Activated CD8-positive, alpha-beta T cell treated with anti-CD3 and anti-CD28 coated beads for 36 hours (primary cell): ENCODE measurements around the gene FURIN. TPM values are rescaled to one million over a fixed set of nuclear protein-coding genes. Genes with fewer than 3 reads are reported as not detected.

Experiments used
- ATAC-seq: fragments of 200-7000 bp; cut with Tn5 transposase; one replicate; pipeline ENCODE4 v1.10.0; 2021; ENCODE audit warnings: mild to moderate bottlenecking, moderate library complexity
- CTCF ChIA-PET: fragments of 350-600 bp; sonication (Branson Sonifier 250); formaldehyde crosslinking; loops from one replicate; lab custom pipeline; 2021; ENCODE audit warnings: antibody characterized with exemption; lab: Charles Lee
- POLR2A ChIA-PET: fragments of 350-600 bp; sonication (Branson Sonifier 250); formaldehyde crosslinking; loops from one replicate; lab custom pipeline; 2021; ENCODE audit warnings: antibody characterized with exemption; lab: Charles Lee
- DNase-seq: peaks from one replicate; pipeline ENCODE4 v3.0.0-alpha.2; 2020
- H3K27ac Mint-ChIP-seq: one replicate; pipeline ENCODE4 v1.8.0; 2021; ENCODE audit warnings: mild to moderate bottlenecking, mixed read lengths
- H3K27me3 Mint-ChIP-seq: one replicate; pipeline ENCODE4 v1.8.0; 2021; ENCODE audit warnings: mixed read lengths
- H3K36me3 Mint-ChIP-seq: one replicate; pipeline ENCODE4 v1.8.0; 2021; ENCODE audit warnings: low read depth, mixed read lengths
- H3K4me1 Mint-ChIP-seq: one replicate; pipeline ENCODE4 v1.8.0; 2021; ENCODE audit warnings: low read depth, mixed read lengths
- H3K4me3 Mint-ChIP-seq: one replicate; pipeline ENCODE4 v1.8.0; 2021; ENCODE audit warnings: mild to moderate bottlenecking, moderate library complexity, mixed read lengths
- H3K9me3 Mint-ChIP-seq: one replicate; pipeline ENCODE4 v1.8.0; 2021; ENCODE audit warnings: mixed read lengths
- intact Hi-C: fragments of 100-400 bp; cut with micrococcal nuclease; formaldehyde crosslinking; loops from one replicate; pipeline ENCODE4 v1.10.0; 2022
- total RNA-seq, 2 experiments: library from RNA; stranded (reverse); gene quantifications; one replicate each; pipeline ENCODE4 v1.2.3, GENCODE V29; 2021
- TF ChIP-seq, protein P1 (sequence below): fragments of 200-600 bp; IDR thresholded peaks from one replicate; pipeline ENCODE4 v1.8.0; 2022; ENCODE audit warnings: antibody characterized with exemption, mild to moderate bottlenecking

FURIN gene
- total RNA-seq, 2 experiments from 2014 or later = 111 to 117 TPM

DNA sequence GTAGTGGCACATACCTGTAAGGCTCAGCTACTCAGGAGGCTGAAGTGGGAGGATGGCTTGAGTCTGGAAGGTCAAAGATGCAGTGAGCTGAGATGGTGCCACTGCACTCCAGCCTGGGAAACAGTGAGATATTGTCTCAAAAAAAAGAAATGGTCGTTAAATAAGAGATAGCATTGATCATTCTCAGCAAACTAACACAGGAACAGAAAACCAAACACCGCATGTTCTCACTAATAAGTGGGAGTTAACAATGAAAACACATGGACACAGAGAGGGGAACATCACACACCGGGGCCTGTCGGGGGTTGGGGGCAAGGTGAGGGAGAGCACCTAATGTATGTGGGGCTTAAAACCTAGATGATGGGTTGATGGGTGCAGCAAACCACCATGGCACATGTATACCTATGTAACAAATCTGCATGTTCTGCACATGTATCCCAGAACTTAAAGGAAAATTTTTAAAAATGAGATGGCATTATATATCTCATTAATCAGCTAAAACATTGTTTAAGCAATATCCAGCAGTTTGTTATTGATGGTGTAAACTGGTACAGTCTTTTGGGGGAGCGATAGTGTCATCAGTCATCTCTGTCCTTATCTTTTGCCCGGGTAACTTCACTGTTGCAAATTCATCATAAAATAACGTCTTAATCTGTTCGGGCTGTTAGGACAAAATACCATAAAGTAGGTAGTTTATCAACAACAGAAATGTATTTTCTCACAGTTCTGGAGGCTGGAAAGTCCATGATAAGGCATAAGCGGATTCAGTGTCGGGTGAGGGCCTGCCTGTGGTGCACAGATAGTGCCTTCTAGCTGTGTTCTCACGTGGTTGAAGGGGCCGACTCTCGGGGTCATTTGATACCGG, 33.0 kb downstream of the FURIN start:
- POLR2A ChIA-PET = interaction anchor here (0.6 to 14.2 kb wide), 8 partner anchors 7 to 935 kb away, joined by 3 to 133 read pairs (median 4); partner anchors contain the start of genes HDDC3, RCCD1 and UNC45A
- H3K4me3 Mint-ChIP-seq = peak overlapping the region; percentile 85
- H3K9me3 Mint-ChIP-seq = no peaks in the 10 kb centered on the region
- TF ChIP-seq, protein P1, sequence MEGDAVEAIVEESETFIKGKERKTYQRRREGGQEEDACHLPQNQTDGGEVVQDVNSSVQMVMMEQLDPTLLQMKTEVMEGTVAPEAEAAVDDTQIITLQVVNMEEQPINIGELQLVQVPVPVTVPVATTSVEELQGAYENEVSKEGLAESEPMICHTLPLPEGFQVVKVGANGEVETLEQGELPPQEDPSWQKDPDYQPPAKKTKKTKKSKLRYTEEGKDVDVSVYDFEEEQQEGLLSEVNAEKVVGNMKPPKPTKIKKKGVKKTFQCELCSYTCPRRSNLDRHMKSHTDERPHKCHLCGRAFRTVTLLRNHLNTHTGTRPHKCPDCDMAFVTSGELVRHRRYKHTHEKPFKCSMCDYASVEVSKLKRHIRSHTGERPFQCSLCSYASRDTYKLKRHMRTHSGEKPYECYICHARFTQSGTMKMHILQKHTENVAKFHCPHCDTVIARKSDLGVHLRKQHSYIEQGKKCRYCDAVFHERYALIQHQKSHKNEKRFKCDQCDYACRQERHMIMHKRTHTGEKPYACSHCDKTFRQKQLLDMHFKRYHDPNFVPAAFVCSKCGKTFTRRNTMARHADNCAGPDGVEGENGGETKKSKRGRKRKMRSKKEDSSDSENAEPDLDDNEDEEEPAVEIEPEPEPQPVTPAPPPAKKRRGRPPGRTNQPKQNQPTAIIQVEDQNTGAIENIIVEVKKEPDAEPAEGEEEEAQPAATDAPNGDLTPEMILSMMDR = no peak
- H3K4me1 Mint-ChIP-seq = peaks cover 24% of the 10 kb centered on the region
- ATAC-seq = no peak
- H3K27me3 Mint-ChIP-seq = no peaks in the 10 kb centered on the region
- DNase-seq = peak; percentile 37
- CTCF ChIA-PET = interaction anchor here (0.6 to 16.4 kb wide), 9 partner anchors 9 to 370 kb away, joined by 3 to 255 read pairs (median 7); partner anchors contain the start of genes BLM, FES, HDDC3 and UNC45A
- intact Hi-C loops = no loop called here
- H3K27ac Mint-ChIP-seq = peak overlapping the region; percentile 94
- H3K36me3 Mint-ChIP-seq = peaks cover 19% of the 10 kb centered on the region

DNA sequence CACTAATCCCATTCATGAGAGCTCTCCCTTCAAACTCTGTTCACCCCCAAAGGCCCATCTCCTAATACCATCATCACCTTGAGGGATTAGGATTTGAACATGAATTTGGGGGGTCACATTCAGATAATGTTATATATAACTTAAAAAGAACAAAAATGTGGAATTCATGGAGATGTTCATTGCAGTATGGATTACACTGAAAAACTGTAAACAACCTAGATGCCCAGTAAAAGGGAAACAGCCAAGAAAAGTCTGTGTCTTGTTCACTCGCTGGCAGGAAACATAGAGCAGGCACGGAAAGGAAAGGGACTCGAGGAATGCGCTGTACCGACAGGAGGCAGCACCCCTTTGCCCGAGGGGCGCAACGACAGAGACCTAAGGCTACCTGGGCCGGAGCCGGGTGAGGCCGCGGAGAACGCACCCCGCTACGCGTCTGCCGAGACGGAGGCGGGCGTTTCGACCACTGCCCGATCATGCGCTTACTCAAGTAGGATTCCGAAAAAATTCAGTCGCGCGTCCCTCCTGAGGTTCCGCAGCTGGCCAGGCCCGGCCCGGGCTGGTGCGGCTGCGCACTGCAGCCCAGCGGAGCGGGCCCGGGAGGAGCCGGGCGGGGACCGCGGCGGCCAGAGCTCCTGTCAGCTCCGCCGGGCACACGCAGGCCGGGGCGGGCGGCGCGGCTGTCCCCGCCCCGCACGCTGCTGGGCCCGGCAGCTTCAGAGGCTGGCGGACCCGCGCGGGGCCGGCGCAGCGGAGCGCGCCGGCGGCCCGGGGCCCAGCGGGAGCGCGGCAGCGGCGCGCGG, 33.9 kb downstream of the FURIN start:
- no peaks in the 10 kb centered on the region for H3K27me3 Mint-ChIP-seq
- H3K27ac Mint-ChIP-seq = peak overlapping the region; percentile 94
- intact Hi-C loops = no loop called here
- CTCF ChIA-PET = interaction anchor here (0.7 to 16.4 kb wide), 17 partner anchors 10 to 369 kb away, joined by 3 to 255 read pairs (median 7); partner anchors contain the start of genes BLM, FES, HDDC3 and RCCD1
- peak overlapping the region; percentile 85 for H3K4me3 Mint-ChIP-seq
- H3K4me1 Mint-ChIP-seq = peaks cover 24% of the 10 kb centered on the region
- TF ChIP-seq, protein P1 = peak; percentile 77
- no peaks in the 10 kb centered on the region for H3K9me3 Mint-ChIP-seq
- POLR2A ChIA-PET = interaction anchor here (0.6 to 14.2 kb wide), 17 partner anchors 8 to 251 kb away, joined by 3 to 133 read pairs (median 4); partner anchors contain the start of genes BLM, HDDC3, RCCD1 and UNC45A
- ATAC-seq (peak; percentile 73), DNase-seq (peak; percentile 79)
- peaks cover 27% of the 10 kb centered on the region for H3K36me3 Mint-ChIP-seq

DNA sequence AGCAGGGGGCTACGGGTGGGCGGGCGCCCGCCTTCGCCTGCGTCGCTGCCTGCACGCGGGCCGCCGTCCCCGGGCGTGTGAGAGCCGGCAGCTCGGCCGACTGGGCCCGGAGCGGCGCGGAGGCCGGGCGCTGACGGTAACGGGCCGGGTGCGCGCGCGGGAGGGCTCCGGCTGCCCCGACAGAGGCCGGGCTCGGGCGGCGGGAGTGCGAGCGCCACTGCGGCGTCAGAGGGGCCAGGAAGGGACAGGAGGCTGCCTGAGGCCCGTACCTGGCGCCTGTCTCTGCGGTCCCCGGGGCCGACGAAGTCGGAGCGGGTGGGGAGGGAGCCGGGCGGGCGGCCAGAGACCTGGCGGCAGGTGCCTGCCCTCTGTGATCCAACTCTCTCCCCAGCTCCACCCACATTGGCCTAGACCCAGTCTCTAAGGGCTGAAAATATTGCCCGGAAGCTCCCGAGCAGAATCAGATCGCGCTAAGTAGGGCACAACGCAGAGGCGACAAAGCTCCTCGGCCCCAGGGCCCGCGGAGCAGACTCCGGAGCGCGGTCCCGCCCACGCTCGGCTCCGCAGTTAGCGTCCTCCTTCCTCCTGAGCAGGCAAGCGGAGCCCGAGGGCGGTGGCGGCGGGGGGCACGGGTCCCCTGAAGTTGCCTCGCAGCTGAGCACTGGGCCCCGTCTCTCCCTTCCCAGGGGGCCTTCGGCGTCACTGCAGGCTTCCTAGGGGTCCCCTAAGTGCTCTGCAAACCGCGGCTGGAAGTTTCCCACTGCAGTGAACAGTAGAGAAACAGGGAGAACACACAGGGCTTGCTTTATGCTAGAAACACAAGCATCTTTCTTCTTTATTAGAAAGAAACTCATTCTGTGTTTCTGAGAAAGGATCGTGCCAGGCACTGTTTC, 34.7 kb downstream of the FURIN start, which contains the start of gene MAN2A2:
Gene MAN2A2 (plus strand): TSS at position 463 of the 893 bp plus-strand sequence. CDS start 906 bp downstream, outside the sequence.
- TF ChIP-seq, protein P1 = no peak

More for the DNA sequence above, 34.7 kb downstream of the FURIN start, which contains the start of gene MAN2A2:
- intact Hi-C loops = no loop called here
- H3K27ac Mint-ChIP-seq = peak within 1 kb of the TSS; percentile 94
- H3K36me3 Mint-ChIP-seq = peaks cover 36% of the 10 kb centered on the region
- CTCF ChIA-PET = interaction anchor here (0.7 to 16.4 kb wide), 20 partner anchors 9 to 583 kb away, joined by 3 to 255 read pairs (median 7); partner anchors contain the start of genes BLM, FES, HDDC3 and RCCD1
- no peaks in the 10 kb centered on the region for H3K9me3 Mint-ChIP-seq
- peak within 1 kb of the TSS; percentile 85 for H3K4me3 Mint-ChIP-seq
- H3K27me3 Mint-ChIP-seq = no peaks in the 10 kb centered on the region
- H3K4me1 Mint-ChIP-seq = peaks cover 24% of the 10 kb centered on the region
- peak; percentile 70 for ATAC-seq
- peak; percentile 91 for DNase-seq
- POLR2A ChIA-PET = interaction anchor here (0.6 to 14.2 kb wide), 20 partner anchors 9 to 251 kb away, joined by 3 to 133 read pairs (median 4); partner anchors contain the start of genes BLM, HDDC3 and UNC45A
